ENCODE measurements around the gene LNPK.

DNA sequence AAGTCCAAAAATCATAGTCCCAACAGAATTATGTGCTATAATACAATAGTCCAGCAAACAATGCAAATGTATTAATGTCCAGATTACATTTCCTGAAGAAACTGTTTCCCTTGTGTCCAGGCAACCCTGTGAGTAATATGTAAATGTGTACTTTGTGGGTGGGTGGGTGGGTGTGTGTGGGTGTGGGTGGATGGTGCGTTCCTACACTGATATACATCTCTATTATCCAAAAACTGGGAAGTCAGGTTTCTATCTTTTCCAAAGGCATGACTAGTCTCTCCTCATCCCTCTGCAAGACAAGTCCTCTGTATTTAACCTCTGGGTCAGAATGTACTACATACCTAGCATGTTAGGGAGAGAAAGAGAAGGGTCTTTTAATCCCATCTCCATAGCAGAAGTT, 71.6 kb downstream of the LNPK start:
- TF ChIP-seq POLR2A (IDR thresholded peaks at IDR 0.05; ENCODE audit: low read length) = no peak
- no peak for TF ChIP-seq GATA1 (IDR thresholded peaks at IDR 0.05; ENCODE audit: low read depth, low read length)

Measured in erythroblast (primary cell).